DMS 273 (cell line): ENCODE measurements around the gene RAD51D.
A peak's percentile ranks its signal among the peaks of the same experiment; 100 is the strongest.
"Not testable (repeated sequence)": the region's sequence is repeated elsewhere in the genome, so short reads cannot be mapped to it uniquely, and the experiment has no call there.

ENCODE experiments used
- DNase-seq: peaks from one replicate; lab custom pipeline; 2025; ENCODE audit not compliant: unreplicated experiment; lab: John Stamatoyannopoulos, UW

RAD51D gene

DNA sequence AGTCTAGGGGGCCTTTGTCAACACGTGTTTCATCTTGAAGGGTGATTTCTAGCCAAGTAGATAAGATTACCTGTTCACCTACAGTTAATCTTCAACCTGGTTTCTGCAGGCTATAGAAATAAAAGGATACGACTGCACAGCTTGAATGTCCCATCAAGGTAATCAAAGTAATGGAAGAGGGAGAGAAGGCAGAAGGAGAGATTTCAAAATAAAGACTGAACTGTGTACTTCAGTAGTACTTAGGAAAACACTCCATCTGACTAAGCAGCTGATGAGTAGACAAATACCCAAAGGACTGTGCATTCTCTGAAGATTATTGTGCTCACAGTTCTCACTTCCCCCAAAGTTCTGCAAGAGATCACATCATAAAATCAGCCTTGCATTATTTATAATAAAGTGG is 50.3 kb downstream of the RAD51D start:
- DNase-seq = no peak

DNA sequence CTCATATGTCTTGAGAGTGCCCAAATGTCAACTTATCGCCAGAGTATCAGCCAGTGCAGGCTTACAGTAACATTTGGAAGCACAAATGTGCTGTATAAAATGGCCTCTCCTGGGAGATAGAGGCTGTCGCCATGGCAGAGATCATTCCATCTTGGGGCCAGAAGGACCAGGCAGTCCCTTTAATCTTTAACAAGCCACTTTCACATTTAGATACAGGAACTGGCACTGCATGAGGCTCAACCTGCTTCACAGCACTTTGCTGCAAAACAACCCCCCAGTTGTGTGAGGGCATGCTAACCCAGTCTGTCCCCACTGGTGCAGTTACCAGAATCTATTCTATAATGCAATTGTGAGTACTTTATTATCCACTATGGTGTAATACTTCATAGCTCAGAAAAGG is 51.4 kb downstream of the RAD51D start:
- DNase-seq = no peak

DNA sequence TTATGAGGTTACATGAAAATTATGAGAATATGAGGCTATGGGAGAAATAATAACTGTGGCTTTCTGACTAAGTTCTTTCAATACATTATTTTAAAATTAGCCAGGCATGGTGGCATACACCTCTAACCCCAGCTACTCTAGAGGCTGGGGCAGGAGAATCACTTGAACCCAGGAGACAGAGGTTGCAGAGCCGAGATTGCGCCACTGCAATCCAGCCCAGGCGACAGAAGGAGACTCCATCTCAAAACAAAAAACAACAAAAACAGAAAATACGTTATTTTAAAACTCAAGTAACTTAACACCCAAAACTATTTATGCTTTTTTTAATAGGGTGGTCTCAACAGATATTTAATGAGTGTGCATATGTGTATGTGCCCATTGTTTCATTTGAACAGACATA is 53.8 kb downstream of the RAD51D start:
- no peak for DNase-seq

DNA sequence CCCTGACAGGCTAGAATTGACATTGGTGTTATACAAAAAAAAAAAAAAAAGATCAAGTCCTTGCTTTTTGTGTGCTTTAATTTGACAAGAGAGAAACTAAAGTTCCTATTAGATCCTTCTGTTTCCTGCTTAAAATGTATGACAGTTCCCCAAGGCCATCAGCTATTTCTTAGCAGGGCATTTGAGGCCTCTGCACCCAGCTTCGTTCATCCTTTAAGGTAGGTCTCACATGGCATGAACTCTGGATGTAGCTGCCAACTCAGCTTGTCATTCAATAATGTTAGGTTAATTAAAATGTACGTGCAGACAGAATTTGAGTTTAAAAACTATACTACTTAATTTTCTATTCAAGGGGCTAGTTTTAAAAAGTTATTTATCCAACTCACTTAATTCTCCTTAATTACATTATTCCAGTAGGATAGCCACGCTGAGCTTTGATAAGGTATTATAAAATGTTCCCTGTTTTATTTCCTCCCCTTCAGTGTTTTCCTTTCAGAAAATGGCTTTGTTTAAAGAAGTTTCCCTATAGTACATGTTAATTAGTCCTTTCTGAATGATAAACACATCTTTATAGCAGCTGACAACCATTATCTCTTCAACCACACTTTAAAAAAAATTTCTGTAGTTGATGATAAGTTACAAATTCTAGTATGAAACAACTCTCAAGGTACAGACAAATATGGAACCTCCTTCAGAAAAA is 55.0 kb downstream of the RAD51D start:
- DNase-seq = no peak

GRCh38 chr17:35063514-35064223 is 56.0 kb downstream of the RAD51D start, which contains the start of gene RFFL:
RFFL (minus strand) TSS chr17:35063707; CDS start chr17:35026553, 37,154 bp downstream.
- peak; percentile 95 for DNase-seq

DNA sequence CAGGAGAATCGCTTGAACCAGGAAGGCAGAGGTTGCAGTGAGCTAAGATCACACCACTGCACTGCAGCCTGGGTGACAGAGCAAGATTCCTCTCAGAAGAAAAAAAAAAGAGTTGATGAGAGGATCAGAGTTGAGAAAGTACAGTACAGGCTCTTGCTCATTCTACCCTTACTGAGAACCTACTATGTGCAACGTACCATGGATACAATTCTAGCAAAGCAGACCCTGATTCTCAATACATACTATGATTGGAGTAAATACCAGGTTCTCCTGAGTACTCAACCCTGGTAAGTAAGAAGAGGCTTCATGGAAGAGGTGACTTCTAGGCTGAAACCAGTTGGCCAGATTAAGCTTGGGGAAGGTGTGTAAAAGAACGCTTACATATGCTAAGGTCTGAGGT is 57.4 kb downstream of the RAD51D start:
- DNase-seq = no peak

DNA sequence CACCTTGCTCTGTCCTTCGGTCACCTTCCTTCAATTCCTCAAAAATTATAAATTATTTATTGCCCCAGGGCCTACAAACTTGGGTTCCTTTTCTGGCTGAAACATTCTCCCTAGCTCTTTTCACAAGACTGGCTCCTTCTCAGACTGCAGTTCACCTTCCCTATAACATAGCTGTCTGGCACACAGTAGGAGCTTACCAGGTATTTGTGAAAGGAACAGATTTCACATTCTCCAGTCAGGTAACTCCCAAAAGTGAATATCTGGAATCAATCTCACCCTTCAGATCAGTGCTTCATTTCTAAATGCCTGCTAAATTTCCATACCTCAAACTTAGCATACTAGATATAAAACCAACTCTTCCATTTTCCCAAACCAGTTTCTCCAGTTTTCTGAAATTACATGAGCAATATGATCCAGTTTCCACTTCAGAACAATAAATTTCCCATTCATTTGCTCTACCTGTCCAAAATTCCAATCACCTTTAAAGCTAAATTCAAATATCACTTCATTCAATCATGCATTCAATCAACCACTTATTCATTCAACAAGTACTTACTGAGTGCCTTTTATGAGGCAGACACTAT is 62.2 kb downstream of the RAD51D start:
- DNase-seq = no peak

- DNase-seq = peak; percentile 10
Measured at GRCh38 chr17:35056013-35056412, 63.6 kb downstream of the RAD51D start.

DNA sequence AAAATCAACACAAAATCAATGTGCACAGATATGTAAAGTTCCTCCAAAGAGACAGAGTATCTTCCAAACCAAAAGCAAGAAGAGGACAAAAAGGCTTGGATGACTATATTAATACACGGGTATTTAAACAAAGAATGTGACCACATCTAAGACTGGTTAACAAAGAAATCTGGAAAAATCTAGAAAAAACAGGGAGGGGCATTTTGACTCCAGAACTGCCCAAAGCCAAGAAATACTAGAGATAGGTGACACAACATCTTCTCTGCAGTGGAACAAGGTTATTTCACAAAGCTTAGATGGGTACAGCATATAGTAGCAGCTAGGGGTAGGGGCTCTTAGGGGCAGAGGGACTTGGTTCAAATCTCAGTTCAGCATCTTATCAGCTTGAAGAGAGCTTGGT is 66.5 kb downstream of the RAD51D start:
- DNase-seq = no peak

- DNase-seq = no peak
Measured at GRCh38 chr17:35052780-35053179, 66.9 kb downstream of the RAD51D start.

DNA sequence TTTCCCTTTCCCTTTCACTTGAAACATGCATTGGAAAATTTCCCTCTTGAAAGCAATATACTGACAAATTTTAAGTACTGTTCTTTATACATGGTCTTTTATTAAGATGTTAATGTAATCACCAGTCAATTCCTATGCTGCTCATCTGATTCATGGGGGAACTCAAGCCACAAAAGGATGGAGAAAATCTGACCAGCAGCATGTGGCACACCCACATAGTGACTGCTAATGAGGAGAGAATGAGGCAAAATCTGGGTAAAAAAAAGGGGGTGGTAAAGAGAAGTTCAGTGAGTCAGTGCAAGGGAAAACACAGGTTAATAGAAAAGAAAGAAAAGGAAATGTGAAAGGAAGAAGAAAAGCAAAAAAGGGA is 67.4 kb downstream of the RAD51D start:
- no peak for DNase-seq

DNA sequence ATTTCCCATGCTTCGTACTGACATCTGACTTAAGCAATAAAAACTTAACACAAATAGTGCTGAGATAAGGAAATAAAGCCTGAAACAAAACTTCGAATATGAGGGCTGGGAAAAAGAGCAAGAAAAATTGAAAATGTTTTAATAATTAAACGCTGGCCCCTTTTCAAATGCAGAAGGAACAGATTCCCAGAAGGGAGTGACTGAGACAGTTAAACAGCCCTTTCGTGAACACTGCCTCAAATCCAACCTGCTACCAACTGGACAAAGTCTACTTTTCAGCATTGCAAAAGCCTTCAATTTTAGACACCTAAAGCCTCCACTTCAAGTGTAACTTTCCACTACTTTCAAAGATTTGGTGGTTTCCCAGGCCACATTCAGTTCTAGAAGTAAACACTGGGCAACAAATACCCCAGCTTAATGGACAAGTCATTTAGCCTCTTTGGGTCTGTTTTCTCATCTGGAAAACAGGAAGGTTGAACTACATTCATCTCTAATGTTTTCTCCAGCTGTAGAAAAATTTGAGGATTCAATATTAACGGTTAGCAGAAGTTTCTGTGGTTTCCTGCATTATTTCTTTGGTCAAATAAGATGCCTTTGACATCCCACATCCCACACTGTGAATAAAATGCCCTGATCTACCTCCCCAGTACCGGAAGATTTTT is 68.0 kb downstream of the RAD51D start:
- DNase-seq = no peak

GRCh38 chr17:35051183-35051578 is 68.5 kb downstream of the RAD51D start:
- DNase-seq = no peak

DNA sequence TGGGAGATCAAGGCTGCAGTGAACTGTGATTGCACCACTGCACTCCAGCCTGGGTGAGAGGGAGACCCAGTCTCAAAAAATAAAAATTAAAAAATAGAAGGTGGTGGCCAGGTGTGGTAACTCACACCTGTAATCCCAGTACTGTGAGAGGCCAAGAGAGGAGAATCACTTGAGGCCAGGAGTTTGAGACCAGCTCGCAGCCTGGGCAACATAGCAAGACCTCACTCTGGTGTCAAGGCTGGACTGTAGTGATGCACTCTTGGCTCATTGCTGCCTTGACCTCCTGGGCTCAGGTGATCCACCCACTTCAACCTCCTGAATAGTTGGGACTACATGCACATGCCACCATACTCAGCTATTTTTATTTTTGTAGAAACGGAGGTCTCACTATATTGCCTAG is 69.5 kb downstream of the RAD51D start:
- DNase-seq = no peak

- DNase-seq = no peak
Measured at GRCh38 chr17:35048685-35049379, 70.8 kb downstream of the RAD51D start.

DNA sequence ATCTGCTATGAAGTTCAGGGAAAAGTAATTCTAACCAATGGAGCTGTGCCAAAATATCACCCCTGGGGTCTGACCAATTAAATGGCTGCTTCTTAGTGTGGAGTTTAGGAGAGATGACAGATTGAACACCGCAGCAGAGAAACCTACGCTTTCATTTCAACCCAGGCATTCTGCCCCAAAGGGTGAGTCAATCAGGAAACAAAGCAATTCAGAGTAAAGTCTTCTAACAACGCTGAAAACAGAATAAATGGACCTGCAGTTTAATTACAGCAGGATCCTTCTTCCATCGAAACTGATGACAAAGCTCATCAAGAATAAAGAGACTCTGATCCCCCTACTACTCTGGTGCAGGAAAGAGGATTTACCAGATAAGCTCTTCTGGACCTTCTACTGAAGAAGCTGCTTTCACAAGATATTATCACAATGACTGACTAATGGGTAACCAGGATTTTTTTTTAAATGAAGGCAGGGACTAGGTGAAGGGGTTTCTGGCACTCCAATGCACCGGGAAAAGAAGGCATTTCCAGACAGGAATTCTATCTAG is 72.8 kb downstream of the RAD51D start:
- peak; percentile 86 for DNase-seq

DNA sequence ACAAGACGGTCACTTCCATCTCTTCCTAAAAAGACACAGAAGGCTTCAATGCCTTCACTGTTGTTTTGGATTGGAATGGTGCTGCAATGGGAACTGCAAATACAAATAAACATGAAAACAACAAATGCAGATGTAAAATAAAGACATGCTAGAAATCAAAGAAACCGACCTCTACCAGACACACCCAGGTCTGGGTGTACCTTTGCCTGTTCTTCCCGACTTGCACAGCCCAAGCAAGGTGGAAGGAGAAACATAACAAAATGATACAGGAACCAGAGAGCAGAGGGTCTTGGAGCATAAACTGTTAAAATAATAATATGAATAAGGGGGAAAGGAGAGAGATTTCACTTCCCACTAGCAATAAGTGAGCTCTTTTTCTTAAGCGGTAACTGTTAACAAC is 73.4 kb downstream of the RAD51D start:
- DNase-seq = no peak

- not testable (repeated sequence) for DNase-seq
Measured at GRCh38 chr17:35045458-35045979, 74.1 kb downstream of the RAD51D start.

DNA sequence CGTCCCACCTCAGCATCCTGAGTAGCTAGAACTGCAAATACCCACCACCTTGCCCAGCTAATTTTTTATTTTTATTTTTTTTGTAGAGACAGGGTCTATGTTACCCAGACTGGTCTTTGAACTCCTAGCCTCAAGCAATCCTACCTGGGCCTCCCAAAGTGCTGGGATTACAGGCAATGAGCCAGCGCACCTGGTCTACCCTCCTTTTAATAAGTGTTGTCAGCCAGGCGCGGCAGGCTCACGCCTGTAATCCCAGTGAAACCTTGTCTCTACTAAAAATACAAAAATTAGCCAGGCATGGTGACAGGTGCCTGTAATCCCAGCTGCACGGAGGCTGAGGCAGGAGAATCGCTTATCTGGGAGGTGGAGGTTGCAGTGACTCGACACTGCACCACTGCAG is 75.5 kb downstream of the RAD51D start:
- no peak for DNase-seq
